H1 (cell line): ENCODE results near the gene BUD23. TPM values are rescaled to one million over a fixed set of nuclear protein-coding genes. Genes with fewer than 3 reads are reported as not detected.

Source experiments
- EP300 ChIP-seq, 2 experiments: IDR thresholded peaks; 1 replicate in 1 of 2; 2 replicates in 1 of 2; pipeline ENCODE4 v1.6.1; 2011 to 2012; ENCODE audit warnings: low read depth in 2 of 2, low read length in 2 of 2, mild to moderate bottlenecking in 2 of 2, borderline replicate concordance in 1 of 2, inconsistent platforms in 1 of 2, moderate library complexity in 1 of 2
- FOSL1 ChIP-seq: IDR thresholded peaks from 2 replicates; pipeline ENCODE4 v1.6.1; 2011; ENCODE audit warnings: mild to moderate bottlenecking, low read depth, low read length, moderate library complexity; ENCODE audit not compliant: insufficient read depth
- GABPA ChIP-seq: IDR thresholded peaks from 2 replicates; pipeline ENCODE4 v1.6.1; 2011; ENCODE audit warnings: mild to moderate bottlenecking, low read length, moderate library complexity, borderline replicate concordance; ENCODE audit not compliant: insufficient read depth
- HDAC6 ChIP-seq: IDR thresholded peaks from one replicate; pipeline ENCODE4 v1.7.1; 2012; ENCODE audit warnings: low read depth, mild to moderate bottlenecking, inconsistent platforms, low read length, moderate library complexity
- KDM4A ChIP-seq: IDR thresholded peaks from one replicate; pipeline ENCODE4 v1.7.1; 2012; ENCODE audit warnings: low read depth, mild to moderate bottlenecking, moderate library complexity, low read length, inconsistent platforms; ENCODE audit not compliant: severe bottlenecking
- POU5F1 ChIP-seq: IDR thresholded peaks from 2 replicates; pipeline ENCODE4 v1.6.1; 2011; ENCODE audit warnings: low read depth, mild to moderate bottlenecking, low read length, moderate library complexity
- ZNF274 ChIP-seq: IDR thresholded peaks from 2 replicates; pipeline ENCODE4 v1.7.0; 2012; ENCODE audit warnings: low read length, borderline replicate concordance; ENCODE audit errors: extremely low read depth
- polyA plus RNA-seq, 7 experiments: library from polyadenylated mRNA; depleted of rRNA in 3 of 7; stranded (reverse) in 5 of 7; unstranded in 2 of 7; fragments of >200 nt in 5 of 7; fragments of 200-250 nt in 2 of 7; gene quantifications; 1 replicate in 5 of 7; 2 replicates in 1 of 7; 4 replicates in 1 of 7; pipeline versions ENCODE4 v1.2.1 to v1.2.3, GENCODE V29; 2011 to 2013; ENCODE audit warnings: missing spikeins in 2 of 7, mixed read lengths in 2 of 7
- total RNA-seq: library from RNA; stranded (reverse); fragmentation: NEBNext Ultra II Directional; extraction: Animal tissue kit (Norgen Biotek cat#: 25700); gene quantifications from 2 replicates; pipeline ENCODE4 v1.2.1, GENCODE V29; 2021

Gene BUD23
- total and polyA plus RNA-seq, 2 of the 8 experiments (the other 6 are each of a cell fraction or from before 2014, with no cell fraction given), result 72.3 to 78.4 TPM

DNA sequence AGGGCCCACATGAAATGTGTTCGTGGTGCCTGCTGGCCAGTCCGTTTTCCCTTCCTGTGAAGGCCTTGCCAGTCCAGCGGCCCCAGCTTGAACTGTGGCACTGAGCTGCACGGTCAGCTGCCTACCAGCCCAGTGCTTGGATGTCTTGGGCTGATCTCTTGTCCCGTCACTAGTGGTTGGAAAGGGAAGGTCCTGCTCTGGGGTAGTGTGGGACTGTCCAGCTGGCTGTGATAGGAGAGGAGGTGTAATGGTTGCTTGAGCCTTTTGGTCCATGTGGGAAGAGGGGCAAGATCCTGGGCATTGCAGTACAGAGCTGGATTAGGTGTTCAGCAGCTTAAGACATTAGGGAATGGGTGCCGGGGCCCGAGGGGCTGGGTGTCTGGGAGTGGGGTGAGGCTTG lies 15.0 kb downstream of the BUD23 start (continued):
- TF ChIP-seq FOSL1 (no peak), ZNF274 (no peak), HDAC6 (no peak), POU5F1 (no peak), EP300 (IDR thresholded peaks at IDR 0.05; ENCODE audit: borderline replicate concordance in 1 of 2, low read depth in 2 of 2, low read length in 2 of 2) (no peak), GABPA (no peak), KDM4A (no peak)
- TF ChIP-seq, all 59 proteins: peak for 0
